Measurements from ENCODE around the gene PLEK2. TPM values are rescaled to one million over a fixed set of nuclear protein-coding genes. Genes with fewer than 3 reads are reported as not detected.

Gene PLEK2, protein sequence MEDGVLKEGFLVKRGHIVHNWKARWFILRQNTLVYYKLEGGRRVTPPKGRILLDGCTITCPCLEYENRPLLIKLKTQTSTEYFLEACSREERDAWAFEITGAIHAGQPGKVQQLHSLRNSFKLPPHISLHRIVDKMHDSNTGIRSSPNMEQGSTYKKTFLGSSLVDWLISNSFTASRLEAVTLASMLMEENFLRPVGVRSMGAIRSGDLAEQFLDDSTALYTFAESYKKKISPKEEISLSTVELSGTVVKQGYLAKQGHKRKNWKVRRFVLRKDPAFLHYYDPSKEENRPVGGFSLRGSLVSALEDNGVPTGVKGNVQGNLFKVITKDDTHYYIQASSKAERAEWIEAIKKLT
- total RNA-seq (2022; extraction: Qiagen RNA extraction) = 20.6 to 29.7 TPM (median 26.1 TPM) in 5 replicates

DNA sequence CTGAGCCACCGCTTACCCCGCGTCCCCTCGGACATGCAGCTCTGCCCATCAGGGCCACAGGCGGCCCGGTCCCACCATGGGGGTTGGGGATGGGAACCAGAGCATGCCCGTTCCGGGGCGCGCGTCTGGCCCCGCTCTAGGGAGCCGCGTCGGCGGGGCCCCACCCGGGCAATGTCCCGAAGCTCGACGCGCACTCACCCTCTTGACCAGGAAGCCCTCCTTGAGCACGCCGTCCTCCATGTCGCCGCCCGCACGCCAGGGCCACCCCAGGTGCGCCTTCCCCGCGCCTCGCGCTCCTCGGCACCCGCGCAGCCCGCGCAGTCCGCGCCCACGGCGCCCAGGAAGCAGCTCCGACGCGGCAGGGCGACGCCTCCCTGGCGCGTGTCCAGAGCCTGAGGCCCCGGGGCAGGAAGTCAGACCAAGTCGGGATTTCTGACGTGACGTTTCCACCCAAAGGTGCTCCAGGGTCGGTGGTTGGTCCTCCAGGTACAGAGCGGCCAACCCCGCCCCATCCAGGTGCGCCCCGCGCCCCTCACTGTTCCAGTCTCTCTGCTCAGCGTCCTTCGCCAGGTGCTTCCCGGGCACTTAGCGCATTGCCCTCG is at the start of gene PLEK2:
TSS of gene PLEK2 (minus strand) at position 346 of the 602 bp plus-strand sequence. CDS start at position 240, 106 bp downstream.

DNA sequence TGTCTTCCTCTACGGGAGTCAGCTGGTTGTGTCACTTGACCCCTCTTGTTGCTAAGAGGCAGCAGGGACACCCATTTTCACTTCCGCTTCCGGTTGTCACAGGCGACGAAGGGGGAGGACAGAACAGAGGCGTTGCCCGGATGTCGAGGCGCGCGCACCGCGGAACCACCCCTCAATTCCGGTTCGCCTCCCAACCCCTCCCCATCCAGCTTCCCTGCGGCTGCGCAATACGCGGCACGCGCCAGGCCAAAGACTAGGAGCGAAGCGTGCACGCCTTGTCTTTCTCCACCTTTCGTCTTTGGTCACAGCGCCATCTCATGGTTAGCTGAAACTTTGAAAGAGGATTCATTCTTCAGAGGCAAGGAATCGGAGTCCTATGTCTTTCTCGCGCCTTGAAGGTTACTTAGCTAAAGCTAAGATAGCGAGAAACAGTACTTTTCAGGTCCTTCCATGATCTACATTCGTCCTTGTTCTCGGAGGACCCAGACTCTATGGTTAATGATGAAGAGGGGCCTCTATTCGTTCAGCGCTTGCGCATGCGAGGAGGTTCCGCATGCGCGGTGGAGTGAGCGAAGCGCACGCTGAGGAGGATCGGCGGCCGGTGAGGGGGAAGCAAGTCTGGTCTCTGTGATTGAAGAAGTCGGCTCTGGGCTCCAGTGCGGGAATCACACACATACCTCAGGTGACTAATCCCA is 52.0 kb downstream of the PLEK2 start, which contains the start of the genes ATP6V1D and EIF2S1:
TSS of gene ATP6V1D (minus strand) at position 30 of the 695 bp plus-strand sequence. CDS start 106 bp downstream, outside the sequence.
TSS of gene EIF2S1 (plus strand) at position 554 of the 695 bp plus-strand sequence. CDS start 4,440 bp downstream, outside the sequence.

Other genes with a start within 250 kb of the PLEK2 start
- 0.05 to 0.08 TPM in 2 of 5 replicates, not detected in the others for gene GARIN2, start 222.7 kb downstream of the PLEK2 start, total RNA-seq (2022; extraction: Qiagen RNA extraction)
- gene PALS1, start 170.7 kb downstream of the PLEK2 start, total RNA-seq (2022; extraction: Qiagen RNA extraction) = 15.2 to 17.7 TPM (median 16.3 TPM) in 5 replicates
- gene ATP6V1D, start 52.4 kb downstream of the PLEK2 start, total RNA-seq (2022; extraction: Qiagen RNA extraction) = 65.7 to 127 TPM (median 75.2 TPM) in 5 replicates
- 225 to 410 TPM (median 236 TPM) in 5 replicates for gene EIF2S1, start 51.8 kb downstream of the PLEK2 start, total RNA-seq (2022; extraction: Qiagen RNA extraction)
- gene TMEM229B, start 76.6 kb upstream of the PLEK2 start, total RNA-seq (2022; extraction: Qiagen RNA extraction) = 0.11 to 0.21 TPM (median 0.16 TPM) in 5 replicates
- 3.5 to 5.1 TPM (median 4.2 TPM) in 5 replicates for gene PLEKHH1, start 121.1 kb upstream of the PLEK2 start, total RNA-seq (2022; extraction: Qiagen RNA extraction)
- gene PIGH, start 188.1 kb upstream of the PLEK2 start, total RNA-seq (2022; extraction: Qiagen RNA extraction) = 18.4 to 21.9 TPM (median 20.7 TPM) in 5 replicates
- 1.3 to 1.9 TPM (median 1.8 TPM) in 5 replicates for gene ARG2, start 207.8 kb upstream of the PLEK2 start, total RNA-seq (2022; extraction: Qiagen RNA extraction)

All from A549 treated with CORT108297 at 1 μM for 4 hours (cell line).